Left lobe of liver (tissue), 2 donors: ENCODE data around the gene NSD1. TPM values are rescaled to one million over a fixed set of nuclear protein-coding genes. Genes with fewer than 3 reads are reported as not detected.

Experiments used
- ATAC-seq: fragments of 200-7000 bp; cut with Tn5 transposase; one replicate; pipeline ENCODE4 v1.9.1; 2020; ENCODE audit warnings: mild to moderate bottlenecking, moderate library complexity
- DNase-seq: peaks from one replicate; pipeline ENCODE4 v3.0.0-alpha.2; 2020; ENCODE audit warnings: low spot score
- total RNA-seq: library from RNA; stranded (reverse); gene quantifications from one replicate; pipeline ENCODE4 v1.2.1, GENCODE V29; 2021
- donor health status: DM: no; HTN: no; CAD: no; lungs with moderate emphysema.
- donor health status: DM: no; HTN: yes; CAD: no.

NSD1 gene
- total RNA-seq, 1 donor from 2014 or later: 30.4 TPM

DNA sequence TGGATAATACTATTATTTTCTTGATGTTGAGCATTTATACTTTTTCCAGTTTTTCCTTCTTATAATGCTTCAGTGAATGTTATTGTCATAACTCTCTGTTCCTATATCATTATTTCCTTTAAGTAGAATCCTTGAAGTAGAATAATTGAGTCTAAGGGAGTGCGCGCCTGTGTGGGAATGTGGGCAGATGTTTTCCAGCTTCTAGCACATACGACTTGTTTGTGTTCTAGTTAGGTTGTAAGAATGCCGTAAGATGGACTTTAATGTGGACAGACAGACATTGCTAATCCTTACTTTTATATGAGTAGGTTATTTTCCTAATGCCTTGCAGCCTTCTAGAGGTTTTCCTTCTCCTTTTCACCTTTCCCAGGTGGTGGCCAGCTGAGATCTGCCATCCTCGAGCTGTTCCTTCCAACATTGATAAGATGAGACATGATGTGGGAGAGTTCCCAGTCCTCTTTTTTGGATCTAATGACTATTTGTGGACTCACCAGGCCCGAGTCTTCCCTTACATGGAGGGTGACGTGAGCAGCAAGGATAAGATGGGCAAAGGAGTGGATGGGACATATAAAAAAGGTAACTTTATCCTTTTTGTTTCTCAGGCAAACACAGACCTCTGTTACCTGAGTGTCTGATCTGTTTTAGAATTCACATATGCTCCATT, 135.8 kb downstream of the NSD1 start:
- DNase-seq (no peak), ATAC-seq (no peak)

DNA sequence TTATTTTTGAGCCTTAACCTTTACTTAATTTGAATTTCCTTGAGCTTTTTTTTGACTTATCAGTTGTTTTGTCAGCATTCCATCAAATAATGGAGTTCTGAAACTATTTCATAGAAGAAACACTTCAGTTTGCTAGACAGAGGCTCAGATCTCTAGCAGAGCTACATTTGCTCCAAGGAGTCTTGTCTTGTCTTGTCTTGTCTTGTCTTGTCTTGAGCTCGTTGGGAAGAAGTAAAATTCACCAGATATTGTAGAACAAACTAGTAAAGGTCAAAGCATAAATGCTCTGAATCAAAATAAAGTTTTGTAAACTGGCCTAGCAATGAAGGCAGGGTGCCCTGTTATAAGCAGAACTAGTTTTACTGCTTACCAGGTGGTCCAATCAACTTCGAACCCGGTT, 136.4 kb downstream of the NSD1 start:
- ATAC-seq (no peak), DNase-seq (no peak)

DNA sequence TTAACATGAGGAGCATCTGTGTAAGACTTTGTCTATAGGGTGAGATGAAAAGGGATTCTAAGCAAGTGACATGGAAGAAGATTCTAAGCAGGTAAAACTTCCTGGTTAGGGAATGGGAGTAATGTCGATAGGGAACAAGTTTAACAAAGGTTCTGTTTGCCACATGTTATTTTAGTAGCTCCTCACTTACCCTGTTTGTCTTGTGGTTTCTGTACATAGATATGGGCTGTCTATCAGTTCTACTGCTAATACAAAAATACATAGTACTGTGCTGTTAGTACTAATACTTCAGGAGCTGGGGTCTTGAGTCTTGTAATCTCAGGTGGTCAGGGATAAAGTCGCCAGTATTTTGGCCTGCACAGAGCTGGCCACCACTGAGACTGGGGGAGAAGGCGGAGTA, 137.1 kb downstream of the NSD1 start:
- ATAC-seq (no peak), DNase-seq (no peak)

DNA sequence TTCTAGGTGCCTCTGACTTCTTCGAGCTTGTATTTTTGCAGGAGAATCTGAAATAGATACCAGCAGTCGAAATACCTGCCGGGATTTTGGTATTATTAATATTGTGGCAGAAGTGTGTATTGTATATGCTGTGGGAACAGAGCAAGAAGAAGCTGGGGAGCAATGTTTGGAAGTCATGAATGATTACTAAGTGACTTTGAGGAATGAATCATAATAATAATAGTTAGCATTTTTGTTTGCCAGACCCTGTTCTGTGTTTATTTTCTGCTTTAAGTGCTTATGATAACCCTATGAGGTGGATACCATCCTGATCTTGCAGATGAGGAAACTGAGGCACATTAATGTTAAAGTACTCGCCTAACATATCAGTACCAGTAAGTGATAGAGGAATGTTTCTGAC, 137.5 kb downstream of the NSD1 start:
- no peak for DNase-seq
- ATAC-seq: no peak

DNA sequence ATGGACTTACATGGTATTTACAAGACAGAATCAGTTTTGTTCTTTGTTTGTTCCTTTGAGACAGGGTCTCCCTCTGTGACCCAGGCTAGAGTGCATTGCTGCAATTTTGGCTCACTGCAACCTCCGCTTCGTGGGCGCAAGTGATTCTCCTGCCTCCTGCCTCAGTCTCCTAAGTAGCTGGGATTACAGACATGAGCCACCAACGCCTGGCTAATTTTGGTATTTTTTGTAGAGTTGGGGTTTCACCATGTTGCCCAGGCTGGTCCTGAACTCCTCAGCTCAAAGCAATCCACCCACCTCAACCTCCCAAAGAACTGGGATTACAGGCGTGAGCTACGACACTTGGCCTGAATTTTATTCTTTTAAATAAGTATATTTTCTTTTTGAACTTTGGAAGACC, 142.3 kb downstream of the NSD1 start:
- no peak for ATAC-seq

DNA sequence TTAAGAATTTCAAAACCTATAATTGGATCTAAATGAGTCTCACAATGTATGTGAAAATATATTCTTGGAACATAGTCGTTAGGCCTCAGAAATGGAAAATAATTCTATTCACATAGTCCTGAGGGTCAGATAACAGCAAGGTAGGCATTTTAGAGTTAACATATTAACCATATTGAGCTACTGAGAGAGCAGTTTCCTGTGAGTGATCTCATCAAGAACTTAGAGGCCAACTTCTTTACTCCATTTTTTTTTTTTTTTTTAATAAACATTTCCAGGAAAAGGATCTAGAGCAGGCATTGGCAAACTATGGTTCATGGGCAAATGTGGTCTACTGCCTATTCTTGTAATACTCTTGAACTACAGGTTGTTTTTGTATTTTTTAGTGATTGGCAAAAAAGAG, 143.3 kb downstream of the NSD1 start:
- no peak for ATAC-seq
- no peak for DNase-seq

More for the DNA sequence above, 142.3 kb downstream of the NSD1 start:
- DNase-seq: no peak

DNA sequence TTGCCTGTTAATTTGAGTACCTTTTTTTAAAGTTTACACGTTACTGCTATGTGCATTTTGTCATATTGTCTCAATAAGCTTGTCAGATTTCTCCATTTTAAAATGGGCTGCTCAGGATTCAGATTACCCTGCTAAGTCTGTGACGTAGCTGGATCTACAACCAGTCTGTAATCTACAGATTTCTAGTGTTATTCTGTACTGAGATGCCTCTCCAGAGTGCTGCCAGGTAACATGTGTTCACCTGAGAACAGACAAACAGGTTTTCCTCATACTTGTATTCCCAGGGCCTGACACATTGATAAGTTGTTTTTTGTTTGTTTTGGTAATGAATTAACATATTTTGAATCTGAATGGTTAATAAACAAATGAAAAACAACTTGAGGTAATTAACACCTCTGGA, 154.6 kb downstream of the NSD1 start:
- DNase-seq (no peak), ATAC-seq (no peak)

DNA sequence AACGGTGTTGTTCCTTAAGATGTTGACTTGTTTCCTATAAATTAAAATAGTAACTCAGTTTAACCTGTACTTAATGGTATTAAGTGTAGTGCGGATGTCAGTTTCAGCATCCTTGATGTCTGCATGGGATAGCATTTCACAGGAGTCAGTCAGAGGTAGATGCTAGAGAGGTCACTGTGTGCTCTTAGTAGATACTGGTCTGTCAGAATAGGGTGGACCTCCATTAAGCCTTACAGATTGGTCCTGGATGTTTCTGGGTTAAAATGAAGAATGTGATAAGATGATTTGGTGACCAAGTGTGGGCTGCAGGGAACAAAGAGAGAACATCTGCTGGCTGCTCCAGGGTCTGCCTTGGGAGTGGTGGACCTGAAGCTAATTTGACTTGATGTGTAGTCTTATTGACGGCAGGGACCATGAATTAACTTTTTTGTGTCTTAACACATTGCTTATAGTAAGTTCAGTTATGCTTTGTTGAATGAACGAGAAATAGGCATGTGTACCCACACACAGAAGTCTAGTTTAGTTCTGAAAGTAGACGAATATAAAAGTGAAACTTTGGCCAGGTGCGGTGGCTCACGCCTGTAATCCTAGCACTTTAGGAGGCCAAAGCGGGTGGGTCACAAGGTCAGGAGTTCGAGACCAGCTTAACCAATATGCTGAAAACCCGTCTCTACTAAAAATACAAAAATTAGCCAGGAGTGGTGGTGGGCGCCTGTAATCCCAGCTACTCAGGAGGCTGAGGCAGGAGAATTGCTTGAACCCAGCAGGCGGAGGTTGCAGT, 157.4 kb downstream of the NSD1 start:
- no peak for DNase-seq
- ATAC-seq: no peak

DNA sequence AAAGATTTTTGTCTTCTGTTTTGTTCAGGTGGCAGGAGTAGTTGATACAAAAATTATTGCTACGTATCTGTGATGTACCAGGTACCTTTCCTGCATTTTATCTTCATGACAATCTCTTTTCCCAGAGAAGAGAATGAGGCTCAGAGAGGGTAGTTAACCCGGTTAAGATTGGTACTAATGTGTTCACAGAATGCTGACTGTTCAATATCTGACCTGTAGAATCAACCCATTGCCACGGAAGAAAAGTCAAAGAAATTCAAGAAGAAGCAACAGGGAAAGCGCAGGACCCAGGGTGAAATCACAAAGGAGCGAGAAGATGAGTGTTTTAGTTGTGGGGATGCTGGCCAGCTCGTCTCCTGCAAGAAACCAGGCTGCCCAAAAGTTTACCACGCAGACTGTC, 158.2 kb downstream of the NSD1 start:
- ATAC-seq: no peak
- no peak for DNase-seq

DNA sequence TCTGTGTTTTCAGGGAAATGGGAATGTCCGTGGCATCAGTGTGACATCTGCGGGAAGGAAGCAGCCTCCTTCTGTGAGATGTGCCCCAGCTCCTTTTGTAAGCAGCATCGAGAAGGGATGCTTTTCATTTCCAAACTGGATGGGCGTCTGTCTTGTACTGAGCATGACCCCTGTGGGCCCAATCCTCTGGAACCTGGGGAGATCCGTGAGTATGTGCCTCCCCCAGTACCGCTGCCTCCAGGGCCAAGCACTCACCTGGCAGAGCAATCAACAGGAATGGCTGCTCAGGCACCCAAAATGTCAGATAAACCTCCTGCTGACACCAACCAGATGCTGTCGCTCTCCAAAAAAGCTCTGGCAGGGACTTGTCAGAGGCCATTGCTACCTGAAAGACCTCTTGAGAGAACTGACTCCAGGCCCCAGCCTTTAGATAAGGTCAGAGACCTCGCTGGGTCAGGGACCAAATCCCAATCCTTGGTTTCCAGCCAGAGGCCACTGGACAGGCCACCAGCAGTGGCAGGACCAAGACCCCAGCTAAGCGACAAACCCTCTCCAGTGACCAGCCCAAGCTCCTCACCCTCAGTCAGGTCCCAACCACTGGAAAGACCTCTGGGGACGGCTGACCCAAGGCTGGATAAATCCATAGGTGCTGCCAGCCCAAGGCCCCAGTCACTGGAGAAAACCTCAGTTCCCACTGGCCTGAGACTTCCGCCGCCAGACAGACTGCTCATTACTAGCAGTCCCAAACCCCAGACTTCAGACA, 160.4 kb downstream of the NSD1 start:
- DNase-seq (no peak), ATAC-seq (no peak)

DNA sequence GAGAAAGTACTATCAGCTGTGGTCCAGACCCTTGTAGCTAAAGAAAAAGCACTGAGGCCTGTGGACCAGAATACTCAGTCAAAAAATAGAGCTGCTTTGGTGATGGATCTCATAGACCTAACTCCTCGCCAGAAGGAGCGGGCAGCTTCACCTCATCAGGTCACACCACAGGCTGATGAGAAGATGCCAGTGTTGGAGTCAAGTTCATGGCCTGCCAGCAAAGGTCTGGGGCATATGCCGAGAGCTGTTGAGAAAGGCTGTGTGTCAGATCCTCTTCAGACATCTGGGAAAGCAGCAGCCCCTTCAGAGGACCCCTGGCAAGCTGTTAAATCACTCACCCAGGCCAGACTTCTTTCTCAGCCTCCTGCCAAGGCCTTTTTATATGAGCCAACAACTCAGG, 161.1 kb downstream of the NSD1 start:
- no peak for ATAC-seq

DNA sequence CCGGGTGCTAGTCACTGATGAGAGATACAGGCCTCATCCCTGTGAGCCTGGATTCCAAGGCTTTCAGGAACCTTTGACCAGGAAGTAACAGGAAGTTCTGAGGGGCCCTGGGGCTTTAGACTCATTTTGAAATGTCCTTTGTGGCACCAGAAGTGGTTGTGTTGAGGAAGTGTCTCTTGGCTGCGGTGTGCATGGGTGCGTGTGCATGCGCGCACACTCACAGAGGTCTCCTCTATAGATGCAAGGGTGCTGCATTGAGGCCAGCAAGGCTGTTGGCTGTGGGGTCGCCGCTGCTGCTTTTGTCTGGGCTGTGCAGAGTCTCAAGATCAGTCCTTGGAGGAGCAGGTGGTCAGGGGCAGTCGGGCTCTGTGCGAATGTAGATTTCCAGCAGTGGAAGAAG, 162.4 kb downstream of the NSD1 start:
- no peak for ATAC-seq
- DNase-seq: no peak

More for the DNA sequence above, 161.1 kb downstream of the NSD1 start:
- no peak for DNase-seq

DNA sequence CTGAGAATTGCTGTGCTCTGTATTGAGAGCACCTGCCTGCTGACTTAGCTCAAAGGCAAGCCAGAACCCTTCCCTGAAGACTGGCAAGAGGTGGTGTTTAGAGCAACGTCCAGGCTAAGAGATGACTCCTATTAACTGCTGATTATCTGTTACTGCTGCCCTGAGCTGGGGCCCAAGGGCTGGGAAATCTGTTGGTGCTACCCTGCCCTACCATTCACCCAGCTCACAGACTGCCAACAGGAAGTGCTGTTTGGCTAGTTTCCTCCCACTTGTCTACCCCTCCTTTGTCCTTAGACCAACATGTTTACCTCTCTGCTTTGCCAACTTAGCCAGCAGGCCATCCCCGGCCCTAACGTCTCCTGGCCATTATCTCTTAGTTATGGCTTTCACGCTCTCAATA, 163.0 kb downstream of the NSD1 start:
- ATAC-seq (peak; percentile 7), DNase-seq (no peak)

DNA sequence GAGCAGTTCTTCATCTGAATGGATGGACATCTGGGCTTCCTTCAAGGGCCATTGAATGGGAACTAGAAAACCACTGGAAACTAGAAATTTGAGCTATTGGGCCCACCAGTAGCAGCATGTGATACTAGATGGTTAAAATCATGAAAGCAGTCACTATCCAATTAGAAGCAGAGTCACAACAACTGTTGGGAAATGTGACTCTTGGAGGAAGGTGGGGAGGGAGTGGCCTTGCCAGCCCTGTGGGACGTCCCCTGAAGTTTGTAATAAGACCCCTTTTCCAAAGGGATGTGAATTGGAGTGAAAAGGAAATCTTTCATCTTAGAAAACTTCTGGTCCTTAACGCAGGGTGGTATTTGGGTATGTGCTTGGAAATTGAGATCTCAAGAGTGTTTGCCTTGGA, 164.3 kb downstream of the NSD1 start:
- DNase-seq (no peak), ATAC-seq (no peak)

DNA sequence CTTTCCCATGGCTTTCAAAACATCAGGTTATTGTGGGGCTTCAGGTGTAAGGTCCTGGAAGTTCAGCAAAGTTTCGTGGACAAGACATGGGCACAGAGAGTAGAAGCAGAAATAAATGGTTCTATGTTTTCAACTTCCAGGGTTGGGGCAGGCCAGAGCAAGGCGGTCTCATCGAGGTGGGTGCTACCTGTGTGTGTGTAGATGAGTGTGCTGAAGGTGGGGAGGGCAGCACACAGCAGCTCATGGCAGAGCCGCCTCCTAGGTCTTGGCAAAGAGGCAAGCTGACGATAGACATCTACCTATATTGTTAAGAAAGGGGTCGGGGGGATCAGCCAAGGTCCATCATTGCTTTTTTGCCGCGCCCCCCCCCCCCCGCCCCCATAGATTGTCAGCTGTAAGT, 166.1 kb downstream of the NSD1 start:
- ATAC-seq (no peak), DNase-seq (no peak)

DNA sequence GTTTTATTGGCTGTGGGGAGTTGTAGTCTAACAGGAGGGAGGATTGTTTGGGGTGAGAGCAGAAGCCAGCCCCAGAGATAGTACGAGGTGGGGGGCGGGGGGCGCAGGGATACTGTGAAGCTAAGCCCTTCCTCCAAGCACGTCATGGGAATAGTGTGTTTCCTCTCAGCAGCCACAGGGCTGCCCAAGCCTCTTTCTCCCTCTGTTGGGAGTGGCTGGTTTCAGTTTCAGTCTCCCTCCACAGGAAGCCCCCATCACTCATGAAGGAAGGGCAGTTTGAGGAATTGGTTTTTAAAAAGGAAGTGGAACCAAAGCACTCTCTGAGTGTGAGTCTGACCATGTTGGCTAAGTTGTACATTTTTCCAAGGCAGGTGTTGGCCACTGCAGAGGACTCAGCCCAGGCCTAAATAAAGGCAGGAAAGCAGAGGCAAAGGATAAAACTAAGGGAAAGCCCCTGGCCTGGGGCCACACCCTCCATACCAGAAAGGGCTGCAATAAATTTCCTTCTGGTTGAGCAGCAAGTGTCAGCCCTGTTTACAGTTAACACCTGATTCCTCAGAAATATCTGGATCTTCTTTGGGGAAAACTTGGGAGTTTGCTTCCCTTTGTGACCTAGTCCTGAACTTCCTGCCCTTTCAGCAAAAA, 166.8 kb downstream of the NSD1 start:
- DNase-seq: no peak

DNA sequence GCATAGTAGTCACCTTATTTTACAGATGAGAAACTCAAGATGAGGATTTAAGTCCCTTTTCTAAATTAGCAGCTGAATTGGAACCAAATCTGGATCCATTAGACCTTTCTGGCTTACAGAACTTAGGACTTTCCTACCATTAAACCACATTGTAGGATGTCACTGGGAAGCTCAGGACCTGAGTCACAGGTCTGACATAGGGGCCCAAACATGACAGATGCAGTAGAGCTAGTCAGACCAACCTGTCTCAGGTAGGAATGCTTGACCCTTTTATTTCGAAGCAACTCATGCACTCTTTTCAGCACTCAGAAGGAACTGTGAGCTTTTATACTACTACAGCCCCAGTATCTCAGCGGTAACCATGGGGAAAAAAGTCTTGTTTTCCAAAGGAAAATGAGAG, 167.4 kb downstream of the NSD1 start:
- DNase-seq: no peak
- no peak for ATAC-seq

More for the DNA sequence above, 166.8 kb downstream of the NSD1 start:
- no peak for ATAC-seq

DNA sequence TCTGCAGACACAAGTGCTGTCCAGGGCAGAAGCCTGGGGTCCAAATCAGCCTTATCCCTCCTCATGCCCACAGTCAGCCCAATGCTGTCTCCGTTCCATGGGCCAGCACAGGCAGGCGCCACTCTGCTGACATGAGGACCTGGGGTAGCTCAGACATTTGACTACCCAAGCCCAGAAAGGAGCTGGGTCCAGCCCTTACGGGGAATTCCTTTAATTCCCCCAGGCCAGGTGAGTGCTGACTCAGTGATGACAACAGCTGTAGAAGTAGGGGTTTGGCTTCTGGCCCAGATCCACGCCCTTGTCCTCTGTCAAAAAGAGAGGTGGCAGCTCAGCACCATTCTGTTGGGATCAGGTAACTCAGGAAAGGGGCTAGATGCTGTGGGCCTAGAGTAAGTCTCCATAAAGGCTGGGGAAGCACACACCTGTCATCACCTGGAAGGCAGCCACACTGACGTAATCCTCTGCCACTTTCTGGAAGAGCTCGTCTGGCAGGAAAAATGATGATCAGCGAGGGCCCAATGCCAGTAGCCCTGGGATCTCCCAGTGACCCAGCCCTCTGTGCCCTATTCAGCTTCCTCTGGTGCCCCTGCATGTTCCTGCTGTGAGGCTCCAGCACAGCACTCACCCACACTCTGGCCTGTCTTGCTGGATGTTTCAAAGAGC, 168.1 kb downstream of the NSD1 start:
- peak; percentile 68 for ATAC-seq
- DNase-seq: peak; percentile 92

DNA sequence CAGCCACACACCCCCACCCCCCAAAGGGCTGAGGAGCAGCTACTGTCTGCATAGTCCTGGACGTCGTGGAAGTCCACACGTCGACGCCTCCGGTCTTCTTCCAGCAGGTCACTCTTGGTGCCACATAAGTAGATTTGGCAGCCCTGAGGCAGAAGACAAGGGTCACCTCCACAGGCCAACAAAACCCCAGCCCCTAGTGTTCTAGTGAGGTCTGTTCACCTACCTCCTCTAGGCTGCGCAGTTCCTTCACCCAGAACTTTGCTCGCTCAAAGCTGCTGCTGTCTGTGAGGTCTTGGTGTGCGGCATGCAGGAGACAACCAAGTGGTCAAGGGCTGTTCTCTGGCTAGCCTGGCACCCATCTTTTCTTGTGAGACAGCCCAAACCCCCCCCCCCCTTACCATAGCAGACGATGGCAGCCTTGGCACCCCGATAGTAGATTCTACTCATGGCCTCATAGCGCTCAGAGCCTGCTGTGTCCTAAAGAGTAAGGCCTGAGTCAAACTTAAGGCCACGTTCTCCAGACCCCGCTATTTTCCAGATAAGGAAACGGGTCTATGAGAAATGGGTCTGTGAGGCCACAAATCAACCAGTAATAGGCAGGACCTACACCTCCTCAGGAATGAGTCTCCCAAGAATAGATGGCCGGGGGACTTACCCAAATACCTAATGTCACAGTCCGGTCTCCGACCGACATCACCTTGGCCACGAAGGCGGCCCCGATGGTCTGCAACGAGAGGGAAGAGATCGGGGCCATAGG, 169.0 kb downstream of the NSD1 start:
- DNase-seq (no peak), ATAC-seq (peak; percentile 1)
